ENCODE measurements around the gene EHD3.

EHD3 gene

DNA sequence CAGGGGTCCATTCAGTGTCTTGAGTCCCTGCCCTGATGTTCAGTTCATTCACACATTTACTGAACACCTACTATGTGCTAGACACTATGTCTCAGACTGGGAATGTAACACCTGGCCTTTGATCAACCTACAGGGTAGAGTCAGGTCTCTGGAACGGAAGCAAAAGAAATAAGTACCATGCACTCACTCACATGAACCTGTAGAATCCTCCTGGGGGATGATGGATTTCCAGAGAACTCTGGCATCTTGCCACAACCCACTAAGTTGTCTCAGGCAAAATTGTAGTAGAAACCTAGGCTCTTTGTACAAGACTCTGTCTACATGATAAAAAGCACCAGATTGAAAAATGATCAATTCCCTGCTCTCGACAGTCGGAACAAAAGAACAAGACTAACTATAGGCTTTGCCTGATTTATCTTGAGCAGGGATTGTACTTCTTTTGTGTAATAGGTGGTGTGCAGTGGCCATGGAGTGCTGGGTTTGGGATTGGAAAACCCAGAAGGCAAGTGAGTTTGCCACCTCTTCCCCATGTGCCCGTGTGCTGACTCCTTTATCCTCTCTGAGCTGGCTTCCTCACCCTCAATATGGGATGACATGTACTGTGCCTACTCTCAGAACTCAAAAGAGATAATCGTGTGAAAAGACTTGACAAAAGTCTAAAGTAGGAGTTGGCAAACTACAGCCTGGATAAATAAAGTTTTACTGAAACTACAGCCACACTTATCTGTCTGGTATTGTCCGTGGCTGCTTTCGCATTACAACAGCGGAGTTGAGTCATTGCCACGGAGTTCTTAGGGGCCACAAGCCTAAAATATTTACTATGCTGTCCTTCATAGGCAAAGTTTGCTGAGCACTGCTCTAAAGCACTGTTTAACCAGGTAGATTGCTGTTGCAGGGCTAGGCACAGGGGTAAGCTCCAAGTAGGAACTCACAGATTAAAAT, 21.0 kb upstream of the EHD3 start:
- FAIRE-seq, result no peak
- no peak for DNase-seq (ENCODE audit: low spot score)

DNA sequence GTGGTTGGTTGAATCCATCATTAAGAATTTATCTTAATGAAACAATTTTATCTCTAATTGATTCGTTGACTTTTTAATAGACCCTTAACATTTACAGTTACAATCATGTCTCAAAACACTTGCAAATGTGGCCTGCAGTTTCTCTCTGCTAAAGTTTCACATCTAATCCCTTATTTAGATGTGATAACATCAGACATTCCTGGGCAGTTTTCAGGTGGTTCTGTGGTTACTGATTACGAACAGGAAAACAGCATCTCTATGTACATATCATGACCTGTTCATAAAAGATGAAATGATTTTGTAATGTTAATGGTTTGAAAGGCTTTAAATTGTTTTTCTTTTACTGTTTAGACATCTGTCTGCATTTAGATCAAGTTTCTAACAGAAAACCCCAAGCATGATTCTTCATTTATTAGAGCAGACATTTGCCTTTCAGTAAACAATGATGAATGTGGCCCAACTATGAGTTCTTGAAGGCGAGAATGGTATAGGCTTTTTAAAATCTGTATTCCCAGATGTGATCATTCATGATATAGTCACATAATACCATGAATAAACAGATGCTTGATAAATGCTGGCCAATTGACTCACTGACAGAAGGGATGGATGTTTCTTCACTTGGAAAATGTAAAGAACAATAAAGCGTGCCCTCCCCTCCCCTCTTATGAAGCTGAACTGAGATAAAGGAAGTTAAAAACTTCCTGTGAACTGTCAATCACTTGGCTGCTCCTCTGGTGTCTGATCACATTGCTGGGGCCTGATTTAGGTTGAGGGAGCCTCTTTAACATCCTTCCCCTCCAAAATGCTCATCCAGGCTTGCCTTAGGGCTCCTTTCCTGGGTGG, 20.1 kb upstream of the EHD3 start:
- FAIRE-seq (no peak), DNase-seq (ENCODE audit: low spot score) (no peak)

GRCh38 chr2:31214444-31214915, 19.5 kb upstream of the EHD3 start:
- DNase-seq (ENCODE audit: low spot score), result no peak
- FAIRE-seq, result no peak

DNA sequence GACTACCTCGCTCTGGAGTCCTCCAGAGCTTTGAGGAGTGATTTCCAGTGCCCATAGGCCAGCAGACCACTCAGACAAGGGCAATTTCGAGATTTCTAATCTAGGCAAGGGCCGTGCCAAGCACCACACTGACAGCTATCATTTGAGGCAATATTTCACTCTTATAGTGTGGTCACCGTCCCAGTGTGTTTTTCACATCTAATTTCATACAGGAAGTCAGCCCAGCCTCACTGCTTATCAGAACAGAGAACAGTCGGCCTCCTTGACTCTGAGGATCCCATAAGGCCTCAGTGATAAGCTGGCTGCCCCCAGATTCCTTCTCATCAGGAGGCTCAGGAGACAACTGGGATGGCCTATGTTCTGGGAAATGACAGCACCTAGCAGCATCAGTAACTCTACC, 17.2 kb upstream of the EHD3 start:
- FAIRE-seq, result no peak
- no peak for DNase-seq (ENCODE audit: low spot score)

GRCh38 chr2:31217465-31218200, 16.3 kb upstream of the EHD3 start, which contains the start of gene CAPN14:
Gene CAPN14, minus strand, starts transcription at chr2:31217515. Its CDS starts 12,068 bp downstream, at chr2:31205447.
- DNase-seq (ENCODE audit: low spot score) (no peak), FAIRE-seq (no peak)

GRCh38 chr2:31219131-31219969, 14.6 kb upstream of the EHD3 start:
- FAIRE-seq (no peak), DNase-seq (ENCODE audit: low spot score) (no peak)

- FAIRE-seq, result no peak
- no peak for DNase-seq (ENCODE audit: low spot score)
Measured at GRCh38 chr2:31221544-31221943, 12.4 kb upstream of the EHD3 start.

DNA sequence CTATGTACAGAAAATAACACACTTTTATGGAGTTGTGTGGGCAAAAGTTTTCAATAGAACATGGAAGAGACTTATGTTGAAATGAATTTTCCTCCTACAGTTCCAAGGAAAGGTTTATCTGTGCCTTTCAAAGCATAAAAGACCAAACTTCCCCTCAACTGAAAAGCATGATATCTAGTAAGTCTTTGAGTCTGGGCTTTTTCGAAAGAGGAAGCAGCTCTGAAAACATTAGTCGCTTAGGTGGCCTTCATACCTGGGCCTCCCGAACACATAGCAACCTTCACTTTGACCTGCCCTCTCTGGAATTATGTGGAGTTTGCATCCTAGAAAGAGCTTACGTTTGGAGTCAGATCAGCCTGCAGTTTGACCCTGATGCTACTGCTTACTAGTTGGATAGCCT, 11.9 kb upstream of the EHD3 start:
- FAIRE-seq (no peak), DNase-seq (ENCODE audit: low spot score) (no peak)

DNA sequence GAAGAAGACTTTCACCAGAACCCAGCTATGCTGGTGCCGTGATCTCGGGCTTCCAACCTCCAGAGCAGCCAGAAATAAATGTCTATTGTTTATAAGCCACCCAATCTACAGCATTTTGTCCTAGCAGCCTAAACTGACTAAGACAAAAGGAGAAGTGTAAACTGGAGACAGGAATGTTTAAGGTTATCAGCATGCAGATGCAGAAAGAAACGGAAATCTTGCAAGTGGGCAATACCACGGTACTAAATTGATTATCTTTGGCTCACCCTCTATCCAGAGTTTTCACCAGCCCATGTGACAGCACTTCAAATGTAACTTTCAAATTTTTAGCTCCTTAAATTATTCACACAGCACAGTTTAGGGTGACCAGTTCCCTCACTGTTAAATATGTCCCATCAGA, 10.9 kb upstream of the EHD3 start:
- FAIRE-seq (no peak), DNase-seq (ENCODE audit: low spot score) (no peak)

DNA sequence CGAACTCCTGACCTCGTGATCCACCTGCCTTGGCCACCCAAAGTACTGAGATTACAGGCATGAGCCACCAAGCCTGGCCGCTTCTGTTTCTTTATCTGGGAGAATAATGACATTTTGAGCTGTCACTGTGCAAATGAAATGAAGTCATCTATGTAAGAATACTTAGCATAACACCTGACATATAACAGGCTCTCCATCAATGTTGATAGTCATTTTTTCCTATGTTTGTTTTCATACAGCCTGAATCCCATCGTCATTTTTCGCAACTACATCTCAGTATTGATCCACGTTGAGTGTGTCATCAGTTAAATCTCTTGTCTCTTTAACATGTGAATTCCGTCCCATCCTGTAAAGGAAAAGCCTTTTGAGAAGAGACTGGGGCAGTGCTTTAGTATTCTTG, 10.2 kb upstream of the EHD3 start:
- DNase-seq (ENCODE audit: low spot score) (no peak), FAIRE-seq (no peak)

DNA sequence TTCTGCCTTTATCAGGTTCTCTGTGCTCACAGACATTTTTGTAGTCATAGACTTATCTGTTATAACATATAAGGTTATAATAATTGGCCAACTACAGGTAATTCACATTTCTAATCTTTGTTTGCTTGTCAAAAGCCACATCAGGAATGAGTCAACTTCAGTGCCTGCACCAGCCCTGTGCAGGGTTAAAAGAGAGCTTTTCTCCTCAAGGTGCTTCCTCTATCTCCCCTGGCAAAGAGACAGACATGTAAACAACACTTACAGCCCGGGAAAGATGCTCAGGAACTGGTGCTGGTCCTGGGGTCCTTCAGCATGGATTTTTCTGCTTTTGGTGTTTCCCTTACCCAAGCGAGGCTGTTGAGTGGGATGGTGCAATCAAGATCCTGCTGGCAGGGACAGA, 7.7 kb upstream of the EHD3 start:
- no peak for FAIRE-seq

GRCh38 chr2:31227110-31227509, 6.8 kb upstream of the EHD3 start:
- DNase-seq (ENCODE audit: low spot score), result no peak
- no peak for FAIRE-seq

More for the DNA sequence above, 7.7 kb upstream of the EHD3 start:
- no peak for DNase-seq (ENCODE audit: low spot score)

DNA sequence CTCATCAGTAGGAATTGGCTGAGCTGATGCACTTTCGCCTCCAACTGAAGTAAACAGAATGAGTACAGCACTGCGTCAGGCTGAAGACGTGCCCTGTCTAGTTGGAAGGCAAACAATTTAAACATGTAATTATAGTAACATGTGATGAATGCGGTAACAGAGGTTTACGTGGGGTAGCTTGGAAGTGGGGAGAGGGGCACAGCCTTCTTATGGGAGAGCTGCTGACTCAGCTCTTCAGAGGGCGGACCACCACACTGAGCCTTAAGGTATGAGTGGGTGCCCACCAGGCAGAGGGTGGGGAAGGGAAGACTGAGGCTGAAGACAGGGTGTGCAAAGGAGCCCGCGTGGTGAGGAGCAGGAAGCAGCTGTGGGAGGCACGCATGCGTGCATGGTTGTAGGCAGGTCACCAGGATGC, 6.2 kb upstream of the EHD3 start:
- no peak for DNase-seq (ENCODE audit: low spot score)
- no peak for FAIRE-seq

DNA sequence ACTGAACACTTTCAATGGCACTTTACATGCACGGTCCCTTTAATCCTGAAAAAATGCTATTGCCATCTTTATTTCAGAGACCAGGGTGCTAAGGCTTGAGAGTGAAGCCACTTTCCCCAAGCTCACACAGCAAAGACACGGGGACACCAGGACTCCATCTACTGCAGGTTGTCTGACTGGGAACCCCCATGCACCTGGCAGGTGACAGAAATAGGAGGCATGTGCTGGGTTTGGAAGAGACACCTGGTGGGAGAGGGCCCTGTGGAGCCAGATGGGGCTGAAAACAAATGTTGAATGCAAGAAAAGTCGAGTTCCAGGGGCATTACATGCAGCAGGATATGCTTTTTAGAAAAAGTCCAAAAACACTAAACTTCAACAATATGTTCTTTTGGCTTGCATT, 5.2 kb upstream of the EHD3 start:
- FAIRE-seq, result no peak
- DNase-seq (ENCODE audit: low spot score), result no peak

- no peak for FAIRE-seq
- no peak for DNase-seq (ENCODE audit: low spot score)
Measured at GRCh38 chr2:31230751-31231150, 3.2 kb upstream of the EHD3 start.

DNA sequence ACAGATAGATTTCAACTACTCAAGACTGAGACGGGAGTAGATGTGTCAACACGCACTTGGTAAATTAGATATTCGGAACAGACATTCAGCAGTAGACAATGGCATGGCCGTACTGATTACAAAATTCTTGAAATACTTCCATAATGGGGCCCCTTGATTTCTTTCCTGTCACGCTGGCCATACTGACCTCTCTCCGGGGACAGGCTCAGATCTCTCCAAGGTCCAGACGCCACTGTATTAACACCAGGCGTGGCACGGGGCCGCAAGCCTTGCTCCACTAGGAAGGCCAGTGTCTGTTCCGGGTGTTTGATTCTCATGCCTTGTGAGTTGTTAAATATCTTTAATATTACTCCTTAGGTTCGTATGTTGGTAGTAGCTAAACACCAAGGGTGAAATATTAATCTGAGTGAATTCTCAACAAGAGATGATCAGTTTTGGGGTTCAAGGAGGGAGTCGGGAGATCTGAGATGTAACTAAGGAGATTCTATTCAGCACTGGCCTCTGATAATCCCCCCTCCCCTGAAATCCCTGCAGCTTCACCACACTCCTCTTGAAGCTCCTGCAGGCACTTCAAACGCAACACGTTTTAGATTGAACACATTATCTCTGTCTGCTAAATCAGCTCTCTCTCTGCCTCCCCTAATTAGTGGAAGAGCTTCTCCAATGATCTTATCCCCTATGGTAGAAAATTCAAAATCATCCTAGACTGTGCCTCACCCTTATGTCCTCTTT, 2.2 kb upstream of the EHD3 start:
- DNase-seq (ENCODE audit: low spot score) (no peak), FAIRE-seq (no peak)

- DNase-seq (ENCODE audit: low spot score) (no peak), FAIRE-seq (no peak)
Measured at GRCh38 chr2:31232586-31232985, 1.4 kb upstream of the EHD3 start.

GRCh38 chr2:31233231-31233630, 721 bp upstream of the EHD3 start:
- FAIRE-seq (no peak), DNase-seq (ENCODE audit: low spot score) (no peak)

DNA sequence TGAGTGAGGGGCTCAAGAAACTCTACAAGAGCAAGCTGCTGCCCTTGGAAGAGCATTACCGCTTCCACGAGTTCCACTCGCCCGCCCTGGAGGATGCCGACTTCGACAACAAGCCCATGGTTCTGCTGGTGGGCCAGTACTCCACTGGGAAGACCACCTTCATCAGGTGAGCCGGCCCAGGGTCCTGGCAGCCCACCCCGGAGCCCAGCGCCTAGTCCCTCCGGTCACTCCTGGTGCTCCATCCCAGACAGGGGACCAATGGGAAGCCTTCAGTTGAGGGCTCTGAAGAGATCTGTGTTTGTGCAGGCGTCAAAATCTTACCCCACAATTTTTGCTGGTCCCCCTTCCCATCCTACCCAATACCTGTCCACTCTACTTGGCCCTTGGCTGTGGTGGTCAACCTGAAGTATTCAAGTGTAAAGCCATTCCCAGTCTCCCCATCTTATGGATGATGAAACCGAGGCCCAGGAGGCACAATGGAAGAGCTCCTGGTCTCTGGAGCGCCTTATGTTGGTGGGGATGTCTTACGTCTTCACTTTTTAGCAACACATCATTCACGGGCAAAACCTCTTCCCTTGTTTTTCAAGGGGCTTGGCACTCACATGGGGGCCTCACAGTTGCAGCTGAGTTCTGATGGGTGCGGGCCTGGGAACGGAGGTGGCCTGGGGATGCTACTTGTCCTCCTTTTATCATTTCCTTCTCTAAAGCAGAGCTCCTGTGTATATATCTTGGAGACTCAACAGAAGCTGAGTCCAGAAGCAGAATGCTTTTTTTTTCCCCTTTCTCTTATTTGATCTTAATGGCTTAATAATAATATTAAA, 941 bp downstream of the EHD3 start:
- DNase-seq (ENCODE audit: low spot score) (no peak), FAIRE-seq (no peak)

Data from RCC 7860 (cell line).